WERI-Rb-1 (cell line): Measurements from ENCODE around the gene ERI3.

ENCODE experiments used
- DNase-seq: peaks from one replicate; pipeline ENCODE4 v3.0.0-alpha.2; 2020
- H3K27ac ChIP-seq: fragments of 250-450 bp; sonication (Bioruptor Pico); 2 replicates; pipeline ENCODE4 v1.5.1; 2020; ENCODE audit warnings: mild to moderate bottlenecking, moderate library complexity
- H3K27me3 ChIP-seq: fragments of 250-450 bp; sonication (Bioruptor Pico); 2 replicates; pipeline ENCODE4 v1.5.1; 2021; ENCODE audit warnings: mild to moderate bottlenecking, low read depth, moderate library complexity; ENCODE audit not compliant: insufficient read depth, severe bottlenecking
- H3K36me3 ChIP-seq: fragments of 250-450 bp; sonication (Bioruptor Pico); 2 replicates; pipeline ENCODE4 v1.5.1; 2020; ENCODE audit warnings: mild to moderate bottlenecking, moderate library complexity
- H3K4me3 ChIP-seq: 2 replicates; pipeline ENCODE4 v1.5.1; 2011; ENCODE audit warnings: low read depth, mild to moderate bottlenecking, control low read depth, low read length
- H3K9me3 ChIP-seq: fragments of 250-450 bp; sonication (Bioruptor Pico); 2 replicates; pipeline ENCODE4 v1.5.1; 2021; ENCODE audit warnings: mild to moderate bottlenecking, moderate library complexity; ENCODE audit not compliant: severe bottlenecking
- TF ChIP-seq, protein P1 (sequence below): IDR thresholded peaks from 2 replicates; pipeline ENCODE4 v1.5.1; 2011; ENCODE audit warnings: low read depth, mild to moderate bottlenecking, control low read depth, inconsistent platforms, low read length

ERI3 gene

GRCh38 chr1:44270686-44271628 lies 84.1 kb downstream of the ERI3 start:
- Histone ChIP-seq H3K27ac (peak overlapping the region; percentile 85), H3K36me3 (peaks cover 7% of the 10 kb centered on the region; the same call in 1 of the 2 replicates), H3K4me3 (no peak overlapping the region), H3K27me3 (no peaks in the 10 kb centered on the region), H3K9me3 (no peaks in the 10 kb centered on the region)
- TF ChIP-seq, protein P1, sequence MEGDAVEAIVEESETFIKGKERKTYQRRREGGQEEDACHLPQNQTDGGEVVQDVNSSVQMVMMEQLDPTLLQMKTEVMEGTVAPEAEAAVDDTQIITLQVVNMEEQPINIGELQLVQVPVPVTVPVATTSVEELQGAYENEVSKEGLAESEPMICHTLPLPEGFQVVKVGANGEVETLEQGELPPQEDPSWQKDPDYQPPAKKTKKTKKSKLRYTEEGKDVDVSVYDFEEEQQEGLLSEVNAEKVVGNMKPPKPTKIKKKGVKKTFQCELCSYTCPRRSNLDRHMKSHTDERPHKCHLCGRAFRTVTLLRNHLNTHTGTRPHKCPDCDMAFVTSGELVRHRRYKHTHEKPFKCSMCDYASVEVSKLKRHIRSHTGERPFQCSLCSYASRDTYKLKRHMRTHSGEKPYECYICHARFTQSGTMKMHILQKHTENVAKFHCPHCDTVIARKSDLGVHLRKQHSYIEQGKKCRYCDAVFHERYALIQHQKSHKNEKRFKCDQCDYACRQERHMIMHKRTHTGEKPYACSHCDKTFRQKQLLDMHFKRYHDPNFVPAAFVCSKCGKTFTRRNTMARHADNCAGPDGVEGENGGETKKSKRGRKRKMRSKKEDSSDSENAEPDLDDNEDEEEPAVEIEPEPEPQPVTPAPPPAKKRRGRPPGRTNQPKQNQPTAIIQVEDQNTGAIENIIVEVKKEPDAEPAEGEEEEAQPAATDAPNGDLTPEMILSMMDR = no peak
- DNase-seq = peak; percentile 48

- Histone ChIP-seq H3K9me3 (no peaks in the 10 kb centered on the region), H3K27me3 (no peaks in the 10 kb centered on the region), H3K36me3 (peaks cover under 1% of the 10 kb centered on the region; the same call in 1 of the 2 replicates), H3K4me3 (no peak overlapping the region), H3K27ac (no peak overlapping the region)
- no peak for DNase-seq
- TF ChIP-seq, protein P1 = no peak
Observed at GRCh38 chr1:44268054-44268453, 87.0 kb downstream of the ERI3 start.

DNA sequence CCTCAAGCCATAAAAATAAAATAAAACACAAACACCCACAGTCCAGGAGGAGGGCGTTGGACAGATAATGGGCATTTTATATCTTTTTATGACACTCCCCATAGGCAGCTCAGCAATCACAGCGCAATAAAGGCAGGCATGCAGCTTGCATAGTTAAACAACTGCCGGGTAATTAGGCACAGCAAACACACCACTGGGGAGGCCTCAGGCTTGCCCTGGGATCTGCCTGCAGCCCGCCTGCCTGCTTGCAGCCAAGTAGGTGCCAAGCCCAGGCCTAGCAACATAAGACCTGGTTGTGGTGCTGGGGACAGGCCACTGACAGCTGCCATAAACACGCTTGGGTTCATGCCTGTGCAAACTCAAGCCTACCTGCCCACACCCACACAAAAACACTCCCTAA lies 87.6 kb downstream of the ERI3 start:
- Histone ChIP-seq H3K4me3 (no peak overlapping the region), H3K9me3 (no peaks in the 10 kb centered on the region)
- TF ChIP-seq, protein P1 = no peak

GRCh38 chr1:44266400-44267344 lies 88.4 kb downstream of the ERI3 start:
- H3K4me3 ChIP-seq = no peak overlapping the region
- H3K27ac ChIP-seq = no peak overlapping the region
- no peak for DNase-seq

More for the DNA sequence above, 87.6 kb downstream of the ERI3 start:
- H3K36me3 ChIP-seq = no peaks in the 10 kb centered on the region; the same call in 1 of the 2 replicates
- no peak overlapping the region for H3K27ac ChIP-seq
- DNase-seq = no peak
- H3K27me3 ChIP-seq = no peaks in the 10 kb centered on the region

DNA sequence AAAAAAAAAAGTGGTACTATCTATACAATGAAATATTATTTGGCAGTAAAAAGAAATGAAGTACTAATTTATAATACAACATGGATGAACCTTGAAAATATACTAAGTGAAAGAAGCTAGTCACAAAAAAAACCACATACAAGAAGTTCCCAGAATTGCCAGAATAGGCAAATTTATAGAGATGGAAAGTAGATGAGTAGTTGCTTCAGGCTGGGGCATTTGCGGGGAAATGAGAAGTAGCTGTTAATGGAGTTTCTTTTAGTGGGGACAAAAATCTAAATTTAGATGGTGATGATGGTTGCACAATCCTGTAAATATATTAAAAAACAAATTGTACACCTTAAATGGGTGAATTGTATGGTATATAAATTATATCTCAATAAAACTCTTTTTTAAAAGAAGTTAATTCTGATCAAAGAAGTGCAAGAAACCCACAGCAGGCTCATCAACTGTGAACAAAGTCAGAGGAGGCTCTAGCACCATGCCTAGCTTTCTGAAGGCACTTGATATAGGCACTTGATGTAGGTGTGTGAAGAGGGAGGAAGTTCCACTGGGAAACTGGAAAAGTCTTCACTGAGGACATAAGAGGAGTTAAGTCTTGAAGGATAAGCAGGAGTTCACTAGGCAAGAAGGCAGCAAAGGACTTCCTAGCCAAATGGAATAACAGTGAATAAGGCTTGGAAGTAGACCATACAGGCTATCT lies 89.2 kb downstream of the ERI3 start:
- Histone ChIP-seq H3K36me3 (peaks cover 6% of the 10 kb centered on the region), H3K9me3 (no peaks in the 10 kb centered on the region), H3K27me3 (no peaks in the 10 kb centered on the region), H3K27ac (no peak overlapping the region), H3K4me3 (no peak overlapping the region)
- DNase-seq = no peak
- TF ChIP-seq, protein P1 = no peak

More at GRCh38 chr1:44266400-44267344, 88.4 kb downstream of the ERI3 start:
- Histone ChIP-seq H3K9me3 (no peaks in the 10 kb centered on the region), H3K27me3 (no peaks in the 10 kb centered on the region), H3K36me3 (peaks cover 6% of the 10 kb centered on the region)
- TF ChIP-seq, protein P1 = no peak
